ENCODE results near the gene VPS35L.

VPS35L gene

DNA sequence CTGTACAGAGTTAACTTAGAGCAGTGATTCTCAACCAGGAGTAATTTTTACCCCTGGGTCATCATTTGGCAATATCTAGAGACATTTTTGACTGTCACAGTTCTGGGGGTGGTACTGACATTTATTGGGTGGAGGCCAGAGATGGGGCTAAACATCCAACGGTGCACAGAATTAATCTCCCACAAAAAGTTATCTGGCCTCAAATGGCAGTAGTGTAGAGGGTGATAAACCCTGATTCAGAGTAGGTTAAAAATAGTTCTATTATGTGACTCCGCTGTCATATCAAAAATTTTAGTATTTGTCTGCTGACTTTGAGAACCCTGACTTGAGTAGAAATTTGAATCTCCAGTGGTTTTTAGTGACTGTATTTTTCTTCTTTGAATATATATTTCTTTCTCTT is 19.1 kb downstream of the VPS35L start:
- H4K20me1 ChIP-seq (ENCODE audit: control insufficient read depth, insufficient read depth, low read depth, low read length): no peaks in the 10 kb centered on the region
- no peak overlapping the region for H3K4me2 ChIP-seq (ENCODE audit: low read length)
- H3K27ac ChIP-seq (ENCODE audit: low read depth, low read length): no peak overlapping the region
- no peak overlapping the region for H3K4me3 ChIP-seq (ENCODE audit: low read length)
- H3K79me2 ChIP-seq (ENCODE audit: control insufficient read depth, low read length): no peaks in the 10 kb centered on the region
- H3F3A ChIP-seq (ENCODE audit: control insufficient read depth, insufficient read depth): no peaks in the 10 kb centered on the region
- no peaks in the 10 kb centered on the region for H3K27me3 ChIP-seq (ENCODE audit: control insufficient read depth, low read length)
- no peaks in the 10 kb centered on the region for H3K9me3 ChIP-seq (ENCODE audit: control insufficient read depth, insufficient read depth, low read length)
- no peaks in the 10 kb centered on the region for H3K4me1 ChIP-seq (ENCODE audit: control insufficient read depth, low read length)
- no peaks in the 10 kb centered on the region; the same call in 1 of the 2 replicates for H3K36me3 ChIP-seq (ENCODE audit: control insufficient read depth, low read length)
- TF ChIP-seq, protein P1, sequence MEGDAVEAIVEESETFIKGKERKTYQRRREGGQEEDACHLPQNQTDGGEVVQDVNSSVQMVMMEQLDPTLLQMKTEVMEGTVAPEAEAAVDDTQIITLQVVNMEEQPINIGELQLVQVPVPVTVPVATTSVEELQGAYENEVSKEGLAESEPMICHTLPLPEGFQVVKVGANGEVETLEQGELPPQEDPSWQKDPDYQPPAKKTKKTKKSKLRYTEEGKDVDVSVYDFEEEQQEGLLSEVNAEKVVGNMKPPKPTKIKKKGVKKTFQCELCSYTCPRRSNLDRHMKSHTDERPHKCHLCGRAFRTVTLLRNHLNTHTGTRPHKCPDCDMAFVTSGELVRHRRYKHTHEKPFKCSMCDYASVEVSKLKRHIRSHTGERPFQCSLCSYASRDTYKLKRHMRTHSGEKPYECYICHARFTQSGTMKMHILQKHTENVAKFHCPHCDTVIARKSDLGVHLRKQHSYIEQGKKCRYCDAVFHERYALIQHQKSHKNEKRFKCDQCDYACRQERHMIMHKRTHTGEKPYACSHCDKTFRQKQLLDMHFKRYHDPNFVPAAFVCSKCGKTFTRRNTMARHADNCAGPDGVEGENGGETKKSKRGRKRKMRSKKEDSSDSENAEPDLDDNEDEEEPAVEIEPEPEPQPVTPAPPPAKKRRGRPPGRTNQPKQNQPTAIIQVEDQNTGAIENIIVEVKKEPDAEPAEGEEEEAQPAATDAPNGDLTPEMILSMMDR (IDR thresholded peaks at IDR 0.05; ENCODE audit: low read depth, low read length, poor library complexity, severe bottlenecking): no peak
- no peak for TF ChIP-seq EZH2phosphoT487 (IDR thresholded peaks at IDR 0.05; ENCODE audit: borderline replicate concordance, low read length)
- H3K9me2 ChIP-seq (replicated peaks; ENCODE audit: control insufficient read depth, low read length): no peaks in the 10 kb centered on the region

DNA sequence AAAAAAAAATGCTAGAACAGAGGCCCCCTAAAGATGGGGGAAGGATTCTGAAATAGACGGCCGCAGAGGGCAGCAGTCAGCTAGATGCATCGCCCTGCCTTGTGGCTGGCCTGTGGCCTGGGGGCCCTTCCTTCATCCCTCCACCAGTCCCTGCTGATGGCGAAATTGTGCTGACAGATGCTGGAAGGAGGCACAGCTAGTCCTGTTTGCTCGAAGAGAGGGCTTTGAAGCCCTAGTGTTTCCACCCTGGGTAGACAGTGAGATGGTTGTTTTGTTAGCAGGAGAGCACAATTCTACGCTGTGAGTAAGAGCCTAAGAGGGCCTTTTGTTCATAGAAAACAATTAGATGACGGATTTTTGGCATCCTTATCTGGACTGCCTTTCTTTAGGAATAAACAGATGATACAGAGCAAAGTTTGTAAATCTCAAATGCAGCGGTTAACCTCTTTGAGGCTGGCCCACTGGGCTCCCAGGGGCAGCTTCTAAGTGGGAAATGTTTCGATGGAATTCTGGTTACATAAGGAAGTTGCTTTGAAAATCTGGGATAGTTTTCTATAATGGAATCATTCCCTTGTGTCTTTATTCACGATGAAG is 23.0 kb downstream of the VPS35L start:
- Histone ChIP-seq H3K27ac (ENCODE audit: low read depth, low read length) (no peak overlapping the region), H3K79me2 (ENCODE audit: control insufficient read depth, low read length) (no peaks in the 10 kb centered on the region), H3K4me2 (ENCODE audit: low read length) (no peak overlapping the region), H3K9me2 (replicated peaks; ENCODE audit: control insufficient read depth, low read length) (no peaks in the 10 kb centered on the region), H3K9me3 (ENCODE audit: control insufficient read depth, insufficient read depth, low read length) (no peaks in the 10 kb centered on the region), H4K20me1 (ENCODE audit: control insufficient read depth, insufficient read depth, low read depth, low read length) (no peaks in the 10 kb centered on the region), H3K27me3 (ENCODE audit: control insufficient read depth, low read length) (no peaks in the 10 kb centered on the region), H3K36me3 (ENCODE audit: control insufficient read depth, low read length) (peaks cover 8% of the 10 kb centered on the region), H3K4me3 (ENCODE audit: low read length) (no peak overlapping the region), H3K4me1 (ENCODE audit: control insufficient read depth, low read length) (no peaks in the 10 kb centered on the region), H3F3A (ENCODE audit: control insufficient read depth, insufficient read depth) (no peaks in the 10 kb centered on the region)
- TF ChIP-seq EZH2phosphoT487 (IDR thresholded peaks at IDR 0.05; ENCODE audit: borderline replicate concordance, low read length): no peak
- TF ChIP-seq, protein P1 (IDR thresholded peaks at IDR 0.05; ENCODE audit: low read depth, low read length, poor library complexity, severe bottlenecking): no peak

DNA sequence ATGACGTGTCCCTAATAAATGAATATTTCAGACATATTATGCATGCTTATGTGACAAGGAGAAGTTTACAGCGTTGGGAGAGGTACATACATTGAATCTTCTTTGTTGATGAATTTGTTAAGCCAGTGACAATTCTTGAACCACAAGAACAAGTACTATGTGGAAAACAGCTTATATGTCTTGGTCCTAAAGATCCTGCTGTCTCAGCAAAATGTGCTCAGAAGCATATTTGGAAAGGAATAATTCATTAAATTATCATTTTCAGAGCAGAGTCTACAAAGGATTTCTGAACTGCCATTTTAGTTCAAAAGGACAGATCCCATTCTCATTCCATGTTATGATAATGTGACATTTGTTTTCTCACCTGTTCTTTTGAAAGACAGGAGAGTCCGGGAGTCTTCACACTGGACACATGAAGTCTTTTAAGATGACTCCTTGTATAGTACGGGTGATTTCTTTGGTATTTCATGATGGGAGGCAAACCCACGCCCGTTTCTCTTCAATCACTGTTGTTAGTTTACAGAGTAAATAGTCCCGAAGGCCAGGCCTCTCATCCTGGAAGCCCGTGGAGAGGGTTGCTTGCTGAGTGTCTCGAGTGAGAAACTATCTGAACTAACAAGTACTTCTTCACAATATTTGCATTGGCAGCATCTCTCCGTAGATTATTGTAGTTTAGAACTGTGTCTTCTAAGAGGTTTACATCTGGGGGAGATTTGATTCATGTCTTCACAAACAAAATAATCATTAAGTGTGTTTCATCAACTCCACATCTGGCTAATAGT is 26.7 kb downstream of the VPS35L start:
- Histone ChIP-seq H3K79me2 (ENCODE audit: control insufficient read depth, low read length) (no peaks in the 10 kb centered on the region), H3K36me3 (ENCODE audit: control insufficient read depth, low read length) (peaks cover 8% of the 10 kb centered on the region)

More for the DNA sequence above, 26.7 kb downstream of the VPS35L start:
- H3K9me2 ChIP-seq (replicated peaks; ENCODE audit: control insufficient read depth, low read length): no peaks in the 10 kb centered on the region
- no peaks in the 10 kb centered on the region for H3K9me3 ChIP-seq (ENCODE audit: control insufficient read depth, insufficient read depth, low read length)
- no peaks in the 10 kb centered on the region for H3F3A ChIP-seq (ENCODE audit: control insufficient read depth, insufficient read depth)
- H3K4me1 ChIP-seq (ENCODE audit: control insufficient read depth, low read length): no peaks in the 10 kb centered on the region
- H3K27ac ChIP-seq (ENCODE audit: low read depth, low read length): no peak overlapping the region
- no peak overlapping the region for H3K4me2 ChIP-seq (ENCODE audit: low read length)
- no peaks in the 10 kb centered on the region for H3K27me3 ChIP-seq (ENCODE audit: control insufficient read depth, low read length)
- TF ChIP-seq EZH2phosphoT487 (IDR thresholded peaks at IDR 0.05; ENCODE audit: borderline replicate concordance, low read length): no peak
- TF ChIP-seq, protein P1 (IDR thresholded peaks at IDR 0.05; ENCODE audit: low read depth, low read length, poor library complexity, severe bottlenecking): no peak
- no peak overlapping the region for H3K4me3 ChIP-seq (ENCODE audit: low read length)
- no peaks in the 10 kb centered on the region for H4K20me1 ChIP-seq (ENCODE audit: control insufficient read depth, insufficient read depth, low read depth, low read length)

Data from DOHH2 (cell line).